Peyer's patch (tissue), 4 donors: ENCODE measurements around the gene UGT1A6. TPM values are rescaled to one million over a fixed set of nuclear protein-coding genes. Genes with fewer than 3 reads are reported as not detected.
"Not testable (repeated sequence)": the region's sequence is repeated elsewhere in the genome, so short reads cannot be mapped to it uniquely, and the experiment has no call there.

ENCODE experiments used
- DNase-seq, 3 donors: peaks; one replicate each; pipeline ENCODE4 v3.0.0-alpha.2; 2017 to 2019
- H3K27ac ChIP-seq, 4 donors: fragments of 200-600 bp; sonication (generic); one replicate each; pipeline ENCODE4 v1.5.1; 2016 to 2019
- H3K27me3 ChIP-seq, 2 donors: fragments of 200-600 bp; sonication (generic); one replicate each; pipeline ENCODE4 v1.5.1; 2019
- H3K36me3 ChIP-seq, 3 donors: fragments of 200-600 bp; sonication (generic); one replicate each; pipeline ENCODE4 v1.5.1; 2016 to 2019
- H3K4me1 ChIP-seq, 4 donors: fragments of 200-600 bp; sonication (generic); one replicate each; pipeline ENCODE4 v1.5.1; 2016 to 2019
- H3K4me3 ChIP-seq, 4 donors: fragments of 200-600 bp; sonication (generic); 1 replicate in 3 of 4; 2 replicates in 1 of 4; pipeline ENCODE4 v1.5.1; 2016 to 2019; ENCODE audit warnings: mild to moderate bottlenecking in 1 of 4
- H3K9me3 ChIP-seq, 4 donors: fragments of 200-600 bp; sonication (generic); one replicate each; pipeline ENCODE4 v1.5.1; 2016 to 2019; ENCODE audit warnings: mild to moderate bottlenecking in 1 of 4
- CTCF ChIP-seq, 6 experiments: fragments of 450-650 bp in 4 of 6; fragments of 200-600 bp in 2 of 6; sonication (generic) in 1 of 6; IDR thresholded peaks; one replicate each; pipeline ENCODE4 v1.5.1; 2017 to 2019; ENCODE audit warnings: antibody characterized with exemption in 6 of 6, mild to moderate bottlenecking in 3 of 6, moderate library complexity in 1 of 6
- POLR2A ChIP-seq, 2 donors: fragments of 450-650 bp; IDR thresholded peaks; one replicate each; pipeline ENCODE4 v1.5.1; 2017; ENCODE audit warnings: antibody characterized with exemption in 2 of 2, mild to moderate bottlenecking in 2 of 2, moderate library complexity in 2 of 2
- total RNA-seq, 4 donors: library from RNA; depleted of rRNA; stranded (reverse); fragments of >200 nt; gene quantifications; one replicate each; pipeline ENCODE4 v1.1.0, GENCODE V29; 2016

UGT1A6 gene
- total RNA-seq, 4 donors from 2014 or later = 37.7 to 57.4 (median 46.0) TPM; not detected in 1

GRCh38 chr2:233655043-233655442, 37.6 kb upstream of the UGT1A6 start:
- no peaks in the 10 kb centered on the region for H3K27me3 ChIP-seq
- TF ChIP-seq CTCF (IDR thresholded peaks at IDR 0.05) (no peak), POLR2A (IDR thresholded peaks at IDR 0.05) (no peak)
- H3K4me1 ChIP-seq = peaks cover 0 to 13% (median 0%) of the 10 kb centered on the region in 4 donors
- no peak overlapping the region for H3K27ac ChIP-seq
- H3K9me3 ChIP-seq = no peaks in the 10 kb centered on the region
- no peak overlapping the region for H3K4me3 ChIP-seq
- H3K36me3 ChIP-seq = no peaks in the 10 kb centered on the region
- no peak for DNase-seq

- DNase-seq, H3K27me3 ChIP-seq, H3K4me3 ChIP-seq, H3K9me3 ChIP-seq, H3K36me3 ChIP-seq, H3K27ac ChIP-seq: not testable (repeated sequence)
- peaks cover 0 to 13% (median 0%) of the 10 kb centered on the region in 4 donors for H3K4me1 ChIP-seq
Observed at GRCh38 chr2:233655943-233656342, 36.7 kb upstream of the UGT1A6 start.

DNA sequence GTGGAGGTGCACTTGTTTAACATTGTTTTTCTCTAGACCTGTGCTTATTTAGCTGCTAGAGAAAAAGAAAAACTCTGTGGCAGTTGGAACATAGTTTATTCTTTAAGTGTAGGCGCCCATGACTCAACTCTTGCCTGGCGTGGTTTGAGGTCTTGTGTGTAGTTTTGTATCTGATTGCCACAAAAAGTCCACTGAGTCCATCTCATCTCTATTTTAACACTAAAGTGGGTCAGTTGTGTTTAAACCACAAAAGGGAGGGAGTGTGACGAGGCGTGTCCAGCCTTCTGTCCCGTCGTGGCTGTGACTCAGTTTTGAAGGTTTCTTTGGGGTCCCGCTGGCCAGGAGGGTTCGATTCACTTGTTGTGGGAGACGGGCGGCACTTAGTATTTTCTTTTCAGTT, 36.2 kb upstream of the UGT1A6 start:
- Histone ChIP-seq H3K9me3 (no peaks in the 10 kb centered on the region), H3K36me3 (no peaks in the 10 kb centered on the region), H3K4me3 (no peak overlapping the region), H3K27me3 (no peaks in the 10 kb centered on the region), H3K27ac (no peak overlapping the region), H3K4me1 (peaks cover 0 to 13% (median 0%) of the 10 kb centered on the region in 4 donors)
- no peak for DNase-seq
- TF ChIP-seq POLR2A (IDR thresholded peaks at IDR 0.05) (no peak), CTCF (IDR thresholded peaks at IDR 0.05) (no peak)

DNA sequence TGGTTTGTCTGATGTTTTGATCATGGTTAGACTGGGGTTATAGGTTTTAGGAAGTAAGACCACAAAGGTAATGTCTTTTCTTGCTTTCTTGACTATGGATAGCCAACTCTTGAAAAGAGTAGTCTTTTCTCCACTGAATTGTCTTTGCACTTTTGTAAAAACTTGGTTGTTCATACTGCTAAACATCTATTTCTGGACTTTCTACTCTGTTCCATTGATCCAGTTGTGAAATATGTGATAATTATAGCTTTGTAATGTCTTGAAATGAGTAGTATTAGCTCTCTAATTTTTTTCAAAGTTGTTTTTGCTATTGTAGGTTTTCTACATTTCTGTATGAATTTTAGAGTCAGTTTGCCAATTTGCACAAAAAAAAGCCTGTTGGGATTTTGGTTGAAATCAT, 34.1 kb upstream of the UGT1A6 start:
- H3K36me3 ChIP-seq = no peaks in the 10 kb centered on the region

GRCh38 chr2:233663911-233664310, 28.8 kb upstream of the UGT1A6 start:
- Histone ChIP-seq H3K36me3 (no peaks in the 10 kb centered on the region), H3K4me1 (no peaks in the 10 kb centered on the region), H3K4me3 (no peak overlapping the region), H3K27ac (no peak overlapping the region), H3K9me3 (peaks cover 0 to 3% (median 0%) of the 10 kb centered on the region in 4 donors), H3K27me3 (no peaks in the 10 kb centered on the region)
- no peak for DNase-seq
- TF ChIP-seq CTCF (IDR thresholded peaks at IDR 0.05) = no peak

More for the DNA sequence above, 34.1 kb upstream of the UGT1A6 start:
- Histone ChIP-seq H3K9me3 (no peaks in the 10 kb centered on the region), H3K4me1 (peaks cover 0 to 13% (median 0%) of the 10 kb centered on the region in 4 donors), H3K4me3 (no peak overlapping the region), H3K27ac (no peak overlapping the region), H3K27me3 (no peaks in the 10 kb centered on the region)
- DNase-seq = no peak
- TF ChIP-seq CTCF (IDR thresholded peaks at IDR 0.05) (no peak), POLR2A (IDR thresholded peaks at IDR 0.05) (no peak)

DNA sequence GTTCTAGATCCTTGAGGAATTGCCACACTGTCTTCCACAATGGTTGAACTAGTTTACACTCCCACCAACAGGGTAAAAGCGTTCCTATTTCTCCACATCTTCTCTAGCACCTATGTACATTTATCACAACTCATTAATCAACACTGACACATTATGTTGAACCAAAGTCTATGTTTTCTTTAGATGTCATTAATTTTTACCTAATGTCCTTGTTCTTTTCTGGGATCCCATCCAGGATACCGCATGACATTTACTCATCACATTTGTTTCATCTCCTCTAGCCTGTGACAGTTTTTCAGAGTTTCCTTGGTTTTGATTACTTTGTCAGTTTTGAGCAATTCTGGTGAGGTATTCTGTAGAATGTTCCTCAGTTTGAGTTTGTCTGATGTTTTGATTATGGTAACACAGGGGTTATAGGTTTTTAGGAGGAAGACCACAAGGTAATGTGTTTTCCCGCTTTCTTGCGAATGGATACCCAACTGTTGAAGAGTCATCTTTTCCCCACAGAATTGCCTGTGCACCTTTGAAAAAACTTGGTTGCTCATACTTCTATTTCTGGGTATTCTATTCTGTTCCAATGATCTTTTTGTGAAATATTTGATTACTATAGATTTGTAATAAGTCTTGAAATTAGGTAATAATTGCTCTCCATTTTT, 24.0 kb upstream of the UGT1A6 start:
- DNase-seq = no peak
- Histone ChIP-seq H3K27ac (no peak overlapping the region), H3K27me3 (no peaks in the 10 kb centered on the region)

More for the DNA sequence above, 24.0 kb upstream of the UGT1A6 start:
- Histone ChIP-seq H3K9me3 (peaks cover 0 to 3% (median 0%) of the 10 kb centered on the region in 4 donors), H3K4me3 (no peak overlapping the region), H3K4me1 (no peaks in the 10 kb centered on the region), H3K36me3 (no peaks in the 10 kb centered on the region)
- TF ChIP-seq CTCF (IDR thresholded peaks at IDR 0.05) (no peak), POLR2A (IDR thresholded peaks at IDR 0.05) (no peak)
